Endodermal cell (in vitro differentiated cells): ENCODE results near the gene AIG1. TPM values are rescaled to one million over a fixed set of nuclear protein-coding genes. Genes with fewer than 3 reads are reported as not detected.
A peak's percentile ranks its signal among the peaks of the same experiment; 100 is the strongest.

Source experiments
- DNase-seq: peaks from one replicate; pipeline ENCODE4 v3.0.0-alpha.2; 2017
- H3K27ac ChIP-seq: 2 replicates; pipeline ENCODE4 v1.5.1; 2013; ENCODE audit warnings: mild to moderate bottlenecking, low read depth, low read length, moderate library complexity
- H3K27me3 ChIP-seq: 2 replicates; pipeline ENCODE4 v1.6.1; 2013; ENCODE audit warnings: mild to moderate bottlenecking, low read length, moderate library complexity; ENCODE audit not compliant: insufficient read depth, control insufficient read depth, poor library complexity, severe bottlenecking
- H3K36me3 ChIP-seq: 2 replicates; pipeline ENCODE4 v1.7.0; 2013; ENCODE audit warnings: mild to moderate bottlenecking, low read length, moderate library complexity; ENCODE audit not compliant: control insufficient read depth, insufficient read depth
- H3K4me1 ChIP-seq: one replicate; pipeline ENCODE4 v1.7.0; 2013; ENCODE audit warnings: low read length; ENCODE audit not compliant: control insufficient read depth, insufficient read depth
- H3K4me3 ChIP-seq: 2 replicates; pipeline ENCODE4 v1.5.1; 2013; ENCODE audit warnings: mild to moderate bottlenecking, low read length, moderate library complexity
- H3K9ac ChIP-seq: 2 replicates; pipeline ENCODE4 v1.6.1; 2013; ENCODE audit warnings: mild to moderate bottlenecking, low read length, moderate library complexity; ENCODE audit not compliant: poor library complexity, severe bottlenecking; ENCODE audit errors: extremely low read depth
- H3K9me3 ChIP-seq: 2 replicates; pipeline ENCODE4 v1.6.1; 2013; ENCODE audit warnings: mild to moderate bottlenecking, low read length, moderate library complexity; ENCODE audit not compliant: control insufficient read depth
- H3K27ac Mint-ChIP-seq: 2 replicates; pipeline ENCODE4 v1.8.0; 2020; ENCODE audit warnings: mixed read lengths
- H3K27me3 Mint-ChIP-seq: 2 replicates; pipeline ENCODE4 v1.8.0; 2021; ENCODE audit warnings: mild to moderate bottlenecking, mixed read lengths; ENCODE audit not compliant: insufficient read depth
- H3K36me3 Mint-ChIP-seq: 2 replicates; pipeline ENCODE4 v1.8.0; 2020; ENCODE audit warnings: low read depth, mixed read lengths
- H3K4me1 Mint-ChIP-seq: 2 replicates; pipeline ENCODE4 v1.8.0; 2020; ENCODE audit warnings: mixed read lengths
- H3K4me3 Mint-ChIP-seq: 2 replicates; pipeline ENCODE4 v1.8.0; 2020; ENCODE audit warnings: mild to moderate bottlenecking, moderate library complexity, mixed read lengths
- H3K9me3 Mint-ChIP-seq: 2 replicates; pipeline ENCODE4 v1.8.0; 2020; ENCODE audit warnings: mild to moderate bottlenecking, mixed read lengths
- CTCF ChIP-seq: fragments of 200-600 bp; sonication (generic); conservative IDR thresholded peaks from 2 replicates; pipeline ENCODE4 v1.5.0; 2021; ENCODE audit warnings: antibody characterized with exemption, mild to moderate bottlenecking
- WGBS, 2 experiments: methylation state at CpG; one replicate each; pipeline versions ENCODE4 v1.1.5 to v1.1.7; 2013; ENCODE audit warnings: missing lambda C conversion rate in 2 of 2, mixed read lengths in 1 of 2; ENCODE audit not compliant: insufficient coverage in 1 of 2, insufficient read length in 1 of 2; 5-methylcytosine and 5-hydroxymethylcytosine counted together
- total RNA-seq, 2 donors: library from RNA; stranded (reverse); fragmentation: NEBNext Ultra II Directional in 1 of 2; extraction: Animal tissue kit (Norgen Biotek cat#: 25700) in 1 of 2; gene quantifications; 2 replicates in 1 of 2; 3 replicates in 1 of 2; pipeline ENCODE4 v1.2.1, GENCODE V29; 2021

The AIG1 gene
- total RNA-seq, 2 donors from 2014 or later = 23.0 to 25.2 TPM

- Histone ChIP-seq H3K4me3 (no peak overlapping the region), H3K4me1 (no peaks in the 10 kb centered on the region), H3K27me3 (no peaks in the 10 kb centered on the region), H3K36me3 (no peaks in the 10 kb centered on the region), H3K9ac (no peak overlapping the region), H3K27ac (no peak overlapping the region), H3K9me3 (no peaks in the 10 kb centered on the region)
- H3K27me3 Mint-ChIP-seq = no peaks in the 10 kb centered on the region
- H3K9me3 Mint-ChIP-seq = no peaks in the 10 kb centered on the region
- no peak overlapping the region for H3K27ac Mint-ChIP-seq
- 81 to 100% methylated on average over 1 of the region's 1 CpG for WGBS, 2 experiments
- H3K36me3 Mint-ChIP-seq = no peaks in the 10 kb centered on the region
- peak; percentile 15 for TF ChIP-seq CTCF
- DNase-seq = no peak
- H3K4me1 Mint-ChIP-seq = no peaks in the 10 kb centered on the region
- H3K4me3 Mint-ChIP-seq = no peak overlapping the region
These were observed 37.0 kb upstream of the AIG1 start for GRCh38 chr6:143023695-143024094.

GRCh38 chr6:143024977-143025376 lies 35.7 kb upstream of the AIG1 start:
- Histone ChIP-seq H3K9me3 (no peaks in the 10 kb centered on the region), H3K27ac (no peak overlapping the region), H3K27me3 (no peaks in the 10 kb centered on the region), H3K4me3 (no peak overlapping the region), H3K4me1 (no peaks in the 10 kb centered on the region), H3K9ac (no peak overlapping the region), H3K36me3 (no peaks in the 10 kb centered on the region)
- no peak for DNase-seq
- Mint-ChIP-seq H3K27me3 (no peaks in the 10 kb centered on the region), H3K4me3 (no peak overlapping the region), H3K9me3 (no peaks in the 10 kb centered on the region), H3K27ac (no peak overlapping the region), H3K36me3 (no peaks in the 10 kb centered on the region), H3K4me1 (no peaks in the 10 kb centered on the region)
- no peak for TF ChIP-seq CTCF

GRCh38 chr6:143026696-143027449 lies 33.8 kb upstream of the AIG1 start:
- Mint-ChIP-seq H3K9me3 (no peaks in the 10 kb centered on the region), H3K36me3 (no peaks in the 10 kb centered on the region), H3K4me1 (no peaks in the 10 kb centered on the region), H3K27ac (no peak overlapping the region), H3K4me3 (no peak overlapping the region), H3K27me3 (no peaks in the 10 kb centered on the region)
- no peaks in the 10 kb centered on the region for H3K4me1 ChIP-seq
- TF ChIP-seq CTCF = peak; percentile 88
- WGBS, 2 experiments = 64 to 90% methylated on average over 2 to 5 of the region's 5 CpGs
- no peaks in the 10 kb centered on the region for H3K9me3 ChIP-seq
- no peaks in the 10 kb centered on the region for H3K27me3 ChIP-seq
- no peaks in the 10 kb centered on the region for H3K36me3 ChIP-seq
- H3K9ac ChIP-seq = no peak overlapping the region
- H3K4me3 ChIP-seq = no peak overlapping the region
- peak; percentile 85 for DNase-seq
- no peak overlapping the region for H3K27ac ChIP-seq
